ENCODE results near the gene UBP1.
"Not testable (repeated sequence)": the region's sequence is repeated elsewhere in the genome, so short reads cannot be mapped to it uniquely, and the experiment has no call there.

UBP1 gene

GRCh38 chr3:33358172-33358781, 81.9 kb downstream of the UBP1 start:
- Histone ChIP-seq H4K20me1 (ENCODE audit: insufficient read depth, low read length) (no peaks in the 10 kb centered on the region), H3K27ac (ENCODE audit: low read depth, low read length, poor library complexity, severe bottlenecking) (no peak overlapping the region), H3F3A (ENCODE audit: insufficient read depth, low read length) (no peaks in the 10 kb centered on the region), H3K9ac (ENCODE audit: low read length) (no peak overlapping the region), H3K4me2 (ENCODE audit: low read length) (no peak overlapping the region), H3K4me3 (ENCODE audit: low read depth, low read length, poor library complexity, severe bottlenecking) (no peak overlapping the region), H2AFZ (ENCODE audit: low read length) (no peak overlapping the region), H3K9me3 (ENCODE audit: low read length) (no peaks in the 10 kb centered on the region), H3K9me2 (ENCODE audit: low read depth, low read length) (no peaks in the 10 kb centered on the region), H3K36me3 (ENCODE audit: insufficient read depth, low read length) (no peaks in the 10 kb centered on the region), H3K4me1 (ENCODE audit: insufficient read depth, low read length, severe bottlenecking) (no peaks in the 10 kb centered on the region), H3K79me2 (ENCODE audit: insufficient read depth, low read length) (no peaks in the 10 kb centered on the region), H3K27me3 (ENCODE audit: insufficient read depth, low read length) (no peaks in the 10 kb centered on the region)
- TF ChIP-seq CTCF (IDR thresholded peaks at IDR 0.05; ENCODE audit: low read length) (no peak), EZH2 (IDR thresholded peaks at IDR 0.05; ENCODE audit: borderline replicate concordance, low read length) (no peak)

- Histone ChIP-seq H3K36me3 (ENCODE audit: insufficient read depth, low read length) (no peaks in the 10 kb centered on the region), H3K4me1 (ENCODE audit: insufficient read depth, low read length, severe bottlenecking) (no peaks in the 10 kb centered on the region), H3K9me3 (ENCODE audit: low read length) (no peaks in the 10 kb centered on the region), H4K20me1 (ENCODE audit: insufficient read depth, low read length) (no peaks in the 10 kb centered on the region), H3K27ac (ENCODE audit: low read depth, low read length, poor library complexity, severe bottlenecking) (no peak overlapping the region), H3K9ac (ENCODE audit: low read length) (no peak overlapping the region), H3F3A (ENCODE audit: insufficient read depth, low read length) (no peaks in the 10 kb centered on the region), H3K79me2 (ENCODE audit: insufficient read depth, low read length) (no peaks in the 10 kb centered on the region), H3K9me2 (ENCODE audit: low read depth, low read length) (no peaks in the 10 kb centered on the region), H3K4me3 (ENCODE audit: low read depth, low read length, poor library complexity, severe bottlenecking) (no peak overlapping the region), H2AFZ (ENCODE audit: low read length) (no peak overlapping the region), H3K4me2 (ENCODE audit: low read length) (no peak overlapping the region), H3K27me3 (ENCODE audit: insufficient read depth, low read length) (no peaks in the 10 kb centered on the region)
- TF ChIP-seq EZH2 (IDR thresholded peaks at IDR 0.05; ENCODE audit: borderline replicate concordance, low read length) (no peak), CTCF (IDR thresholded peaks at IDR 0.05; ENCODE audit: low read length) (no peak)
These were observed 84.6 kb downstream of the UBP1 start for GRCh38 chr3:33355611-33356010.

- Histone ChIP-seq H3K9me3 (ENCODE audit: low read length) (no peaks in the 10 kb centered on the region), H3K27me3 (ENCODE audit: insufficient read depth, low read length) (no peaks in the 10 kb centered on the region), H3K4me3 (ENCODE audit: low read depth, low read length, poor library complexity, severe bottlenecking) (no peak overlapping the region), H3K79me2 (ENCODE audit: insufficient read depth, low read length) (no peaks in the 10 kb centered on the region), H3K4me1 (ENCODE audit: insufficient read depth, low read length, severe bottlenecking) (no peaks in the 10 kb centered on the region), H3K27ac (ENCODE audit: low read depth, low read length, poor library complexity, severe bottlenecking) (no peak overlapping the region), H3K36me3 (ENCODE audit: insufficient read depth, low read length) (no peaks in the 10 kb centered on the region), H4K20me1 (ENCODE audit: insufficient read depth, low read length) (no peaks in the 10 kb centered on the region), H3F3A (ENCODE audit: insufficient read depth, low read length) (no peaks in the 10 kb centered on the region), H3K9me2 (ENCODE audit: low read depth, low read length) (no peaks in the 10 kb centered on the region), H2AFZ (ENCODE audit: low read length) (no peak overlapping the region), H3K9ac (ENCODE audit: low read length) (no peak overlapping the region), H3K4me2 (ENCODE audit: low read length) (no peak overlapping the region)
- no peak for TF ChIP-seq CTCF (IDR thresholded peaks at IDR 0.05; ENCODE audit: low read length)
- no peak for TF ChIP-seq EZH2 (IDR thresholded peaks at IDR 0.05; ENCODE audit: borderline replicate concordance, low read length)
These were observed 100.4 kb downstream of the UBP1 start for GRCh38 chr3:33339758-33340157.

- H3K4me3 ChIP-seq (ENCODE audit: low read depth, low read length, poor library complexity, severe bottlenecking); H3K9me3 ChIP-seq (ENCODE audit: low read length); H3K27ac ChIP-seq (ENCODE audit: low read depth, low read length, poor library complexity, severe bottlenecking); H3K36me3 ChIP-seq (ENCODE audit: insufficient read depth, low read length); H4K20me1 ChIP-seq (ENCODE audit: insufficient read depth, low read length); H3K9ac ChIP-seq (ENCODE audit: low read length); H3K27me3 ChIP-seq (ENCODE audit: insufficient read depth, low read length); H3F3A ChIP-seq (ENCODE audit: insufficient read depth, low read length); H3K4me1 ChIP-seq (ENCODE audit: insufficient read depth, low read length, severe bottlenecking); H3K9me2 ChIP-seq (ENCODE audit: low read depth, low read length); H3K79me2 ChIP-seq (ENCODE audit: insufficient read depth, low read length); H3K4me2 ChIP-seq (ENCODE audit: low read length); H2AFZ ChIP-seq (ENCODE audit: low read length): not testable (repeated sequence)
These were observed 101.2 kb downstream of the UBP1 start for GRCh38 chr3:33338936-33339465.
